ENCODE measurements around the gene ODF2L.
"Not testable (repeated sequence)": the region's sequence is repeated elsewhere in the genome, so short reads cannot be mapped to it uniquely, and the experiment has no call there.

Gene ODF2L

DNA sequence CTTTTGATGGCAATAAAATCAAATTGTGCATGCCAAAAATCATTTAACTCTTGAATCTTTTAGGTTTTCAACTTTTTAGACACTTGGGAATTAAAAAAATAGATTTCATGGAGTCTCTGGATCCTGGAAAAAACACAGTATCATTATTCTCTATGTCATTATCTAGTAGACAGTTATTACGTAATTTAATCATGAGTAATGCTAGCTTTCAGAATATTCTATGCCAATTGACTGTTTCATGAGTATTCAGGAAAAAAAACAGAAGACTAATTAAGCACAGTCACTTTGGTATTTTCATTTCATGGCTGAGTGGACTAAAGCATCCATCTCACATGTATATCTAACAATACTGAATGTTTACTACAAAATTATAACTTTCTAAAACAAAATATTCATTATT lies 44.0 kb downstream of the ODF2L start:
- Histone ChIP-seq H3K4me3 (replicated peaks; ENCODE audit: insufficient read depth, low read length) (no peak overlapping the region), H3K27me3 (ENCODE audit: insufficient read depth, poor library complexity, severe bottlenecking) (no peaks in the 10 kb centered on the region), H3K27ac (replicated peaks) (no peak overlapping the region)
- TF ChIP-seq POLR2AphosphoS5 (IDR thresholded peaks at IDR 0.05; ENCODE audit: low read depth) = no peak
- no peak for TF ChIP-seq GABPA (IDR thresholded peaks at IDR 0.05; ENCODE audit: low read depth)
- TF ChIP-seq SPI1 (IDR thresholded peaks at IDR 0.05; ENCODE audit: borderline replicate concordance, low read depth) = no peak
- TF ChIP-seq CTCF (IDR thresholded peaks at IDR 0.05; ENCODE audit: insufficient read depth, low read length) = no peak
- TF ChIP-seq, protein P1, sequence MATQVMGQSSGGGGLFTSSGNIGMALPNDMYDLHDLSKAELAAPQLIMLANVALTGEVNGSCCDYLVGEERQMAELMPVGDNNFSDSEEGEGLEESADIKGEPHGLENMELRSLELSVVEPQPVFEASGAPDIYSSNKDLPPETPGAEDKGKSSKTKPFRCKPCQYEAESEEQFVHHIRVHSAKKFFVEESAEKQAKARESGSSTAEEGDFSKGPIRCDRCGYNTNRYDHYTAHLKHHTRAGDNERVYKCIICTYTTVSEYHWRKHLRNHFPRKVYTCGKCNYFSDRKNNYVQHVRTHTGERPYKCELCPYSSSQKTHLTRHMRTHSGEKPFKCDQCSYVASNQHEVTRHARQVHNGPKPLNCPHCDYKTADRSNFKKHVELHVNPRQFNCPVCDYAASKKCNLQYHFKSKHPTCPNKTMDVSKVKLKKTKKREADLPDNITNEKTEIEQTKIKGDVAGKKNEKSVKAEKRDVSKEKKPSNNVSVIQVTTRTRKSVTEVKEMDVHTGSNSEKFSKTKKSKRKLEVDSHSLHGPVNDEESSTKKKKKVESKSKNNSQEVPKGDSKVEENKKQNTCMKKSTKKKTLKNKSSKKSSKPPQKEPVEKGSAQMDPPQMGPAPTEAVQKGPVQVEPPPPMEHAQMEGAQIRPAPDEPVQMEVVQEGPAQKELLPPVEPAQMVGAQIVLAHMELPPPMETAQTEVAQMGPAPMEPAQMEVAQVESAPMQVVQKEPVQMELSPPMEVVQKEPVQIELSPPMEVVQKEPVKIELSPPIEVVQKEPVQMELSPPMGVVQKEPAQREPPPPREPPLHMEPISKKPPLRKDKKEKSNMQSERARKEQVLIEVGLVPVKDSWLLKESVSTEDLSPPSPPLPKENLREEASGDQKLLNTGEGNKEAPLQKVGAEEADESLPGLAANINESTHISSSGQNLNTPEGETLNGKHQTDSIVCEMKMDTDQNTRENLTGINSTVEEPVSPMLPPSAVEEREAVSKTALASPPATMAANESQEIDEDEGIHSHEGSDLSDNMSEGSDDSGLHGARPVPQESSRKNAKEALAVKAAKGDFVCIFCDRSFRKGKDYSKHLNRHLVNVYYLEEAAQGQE (IDR thresholded peaks at IDR 0.05; ENCODE audit: insufficient replicate concordance, low read depth) = no peak
- no peak for DNase-seq (ENCODE audit: low read depth in 1 of 2, low spot score in 1 of 2)

- not testable (repeated sequence) for H3K27me3 ChIP-seq (ENCODE audit: insufficient read depth, poor library complexity, severe bottlenecking); H3K27ac ChIP-seq (replicated peaks); H3K4me3 ChIP-seq (replicated peaks; ENCODE audit: insufficient read depth, low read length); DNase-seq (ENCODE audit: low read depth in 1 of 2, low spot score in 1 of 2)
These were observed 45.9 kb downstream of the ODF2L start for GRCh38 chr1:86350230-86350629.

- TF ChIP-seq, protein P1 (IDR thresholded peaks at IDR 0.05; ENCODE audit: insufficient replicate concordance, low read depth) = no peak
- TF ChIP-seq POLR2AphosphoS5 (IDR thresholded peaks at IDR 0.05; ENCODE audit: low read depth) (no peak), GABPA (IDR thresholded peaks at IDR 0.05; ENCODE audit: low read depth) (no peak), CTCF (IDR thresholded peaks at IDR 0.05; ENCODE audit: insufficient read depth, low read length) (no peak), SPI1 (IDR thresholded peaks at IDR 0.05; ENCODE audit: borderline replicate concordance, low read depth) (no peak)
- Histone ChIP-seq H3K4me3 (replicated peaks; ENCODE audit: insufficient read depth, low read length) (no peak overlapping the region), H3K27ac (replicated peaks) (no peak overlapping the region), H3K27me3 (ENCODE audit: insufficient read depth, poor library complexity, severe bottlenecking) (no peaks in the 10 kb centered on the region)
- no peak for DNase-seq (ENCODE audit: low read depth in 1 of 2, low spot score in 1 of 2)
These were observed 49.7 kb downstream of the ODF2L start for GRCh38 chr1:86346388-86346787.

DNA sequence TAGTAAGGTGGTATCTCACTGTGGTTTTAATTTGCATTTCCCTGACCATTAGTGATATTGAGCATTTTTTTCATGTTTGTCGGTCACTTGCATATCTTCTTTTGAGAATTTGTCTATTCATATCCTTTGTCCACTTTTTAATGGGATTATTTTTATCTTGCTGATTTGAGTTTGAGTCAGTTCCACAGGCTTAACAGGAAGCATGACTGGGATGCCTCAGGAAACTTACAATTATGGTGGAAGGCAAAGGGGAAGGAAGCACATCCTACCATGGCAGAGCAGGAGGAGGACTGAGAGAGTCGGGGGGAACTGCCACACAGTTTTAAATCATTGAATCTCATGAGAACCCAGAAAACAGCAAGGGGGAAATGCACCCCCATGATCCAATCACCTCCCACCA lies 51.1 kb downstream of the ODF2L start:
- TF ChIP-seq CTCF (IDR thresholded peaks at IDR 0.05; ENCODE audit: insufficient read depth, low read length) = no peak
- TF ChIP-seq GABPA (IDR thresholded peaks at IDR 0.05; ENCODE audit: low read depth) = no peak
- no peak for TF ChIP-seq SPI1 (IDR thresholded peaks at IDR 0.05; ENCODE audit: borderline replicate concordance, low read depth)
- TF ChIP-seq POLR2AphosphoS5 (IDR thresholded peaks at IDR 0.05; ENCODE audit: low read depth) = no peak
- TF ChIP-seq, protein P1 (IDR thresholded peaks at IDR 0.05; ENCODE audit: insufficient replicate concordance, low read depth) = no peak
- Histone ChIP-seq H3K27ac (replicated peaks) (no peak overlapping the region), H3K27me3 (ENCODE audit: insufficient read depth, poor library complexity, severe bottlenecking) (no peaks in the 10 kb centered on the region), H3K4me3 (replicated peaks; ENCODE audit: insufficient read depth, low read length) (no peak overlapping the region)
- DNase-seq (ENCODE audit: low read depth in 1 of 2, low spot score in 1 of 2) = no peak

Data from HL-60 (cell line).